GM23248 (cell line): ENCODE data around the gene TEAD1.

ENCODE experiments used
- EZH2 ChIP-seq: fragments of 200-600 bp; sonication (generic); IDR thresholded peaks from 2 replicates; pipeline ENCODE4 v1.6.1; 2018; ENCODE audit warnings: antibody characterized with exemption, mild to moderate bottlenecking; ENCODE audit not compliant: insufficient read depth, poor library complexity, severe bottlenecking
- EZH2phosphoT487 ChIP-seq: fragments of 200-600 bp; sonication (generic); IDR thresholded peaks from 2 replicates; pipeline ENCODE4 v1.6.1; 2018; ENCODE audit warnings: antibody characterized with exemption, moderate library complexity, mild to moderate bottlenecking, low read depth; ENCODE audit not compliant: insufficient read depth

GRCh38 chr11:12666915-12667314, 7.3 kb upstream of the TEAD1 start:
- TF ChIP-seq EZH2phosphoT487 (no peak), EZH2 (no peak)
